ENCODE data around the gene CCDC40.
"Not testable (repeated sequence)": the region's sequence is repeated elsewhere in the genome, so short reads cannot be mapped to it uniquely, and the experiment has no call there.

The CCDC40 gene

GRCh38 chr17:80083136-80083661 lies 46.8 kb downstream of the CCDC40 start:
- DNase-seq (ENCODE audit: low spot score), result no peak

GRCh38 chr17:80084773-80085172 lies 48.3 kb downstream of the CCDC40 start:
- DNase-seq (ENCODE audit: low spot score), result no peak

GRCh38 chr17:80086081-80086480 lies 49.6 kb downstream of the CCDC40 start:
- DNase-seq (ENCODE audit: low spot score), result no peak

GRCh38 chr17:80086616-80087015 lies 50.2 kb downstream of the CCDC40 start:
- no peak for DNase-seq (ENCODE audit: low spot score)

- DNase-seq (ENCODE audit: low spot score), result no peak
Observed at GRCh38 chr17:80087346-80088265, 51.2 kb downstream of the CCDC40 start.

GRCh38 chr17:80089762-80090161 lies 53.3 kb downstream of the CCDC40 start:
- no peak for DNase-seq (ENCODE audit: low spot score)

- not testable (repeated sequence) for DNase-seq (ENCODE audit: low spot score)
Observed at GRCh38 chr17:80090164-80090563, 53.7 kb downstream of the CCDC40 start.

GRCh38 chr17:80091376-80091775 lies 54.9 kb downstream of the CCDC40 start:
- no peak for DNase-seq (ENCODE audit: low spot score)

- DNase-seq (ENCODE audit: low spot score), result no peak
Observed at GRCh38 chr17:80092959-80093358, 56.5 kb downstream of the CCDC40 start.

GRCh38 chr17:80095038-80095843 lies 58.8 kb downstream of the CCDC40 start:
- DNase-seq (ENCODE audit: low spot score), result no peak

- no peak for DNase-seq (ENCODE audit: low spot score)
Observed at GRCh38 chr17:80095844-80096475, 59.5 kb downstream of the CCDC40 start.

- no peak for DNase-seq (ENCODE audit: low spot score)
Observed at GRCh38 chr17:80096561-80097021, 60.1 kb downstream of the CCDC40 start.

GRCh38 chr17:80097127-80097621 lies 60.7 kb downstream of the CCDC40 start:
- no peak for DNase-seq (ENCODE audit: low spot score)

GRCh38 chr17:80097844-80098691 lies 61.6 kb downstream of the CCDC40 start:
- DNase-seq (ENCODE audit: low spot score), result no peak

GRCh38 chr17:80099291-80100034 lies 63.0 kb downstream of the CCDC40 start:
- DNase-seq (ENCODE audit: low spot score), result no peak

GRCh38 chr17:80100035-80100323 lies 63.5 kb downstream of the CCDC40 start:
- no peak for DNase-seq (ENCODE audit: low spot score)

GRCh38 chr17:80101011-80101945 lies 64.8 kb downstream of the CCDC40 start, which contains the start of gene GAA:
Gene GAA (plus strand): TSS chr17:80101581. CDS start chr17:80104587, 3,006 bp downstream.
- peak; percentile 84 for DNase-seq (ENCODE audit: low spot score)

- DNase-seq (ENCODE audit: low spot score), result peak; percentile 14
Observed at GRCh38 chr17:80101946-80102663, 65.7 kb downstream of the CCDC40 start.

Data from hematopoietic multipotent progenitor cell treated with erythropoietin and hydrocortisone succinate and interleukin-3 and kit ligand, for 17 days (in vitro differentiated cells).